A549 treated with AZD2906 at 1 μM for 4 hours (cell line): Measurements from ENCODE around the gene KLF7. TPM values are rescaled to one million over a fixed set of nuclear protein-coding genes. Genes with fewer than 3 reads are reported as not detected.

Source experiments
- total RNA-seq: library from RNA; stranded (reverse); fragments of 200-300 nt; extraction: Qiagen RNA extraction; gene quantifications from 5 replicates; pipeline ENCODE4 v1.2.3, GENCODE V29; 2022

Gene KLF7
- 20.2 to 28.9 TPM (median 28.8 TPM) in 5 replicates for total RNA-seq

GRCh38 chr2:207165121-207166038, at the start of gene KLF7:
Gene KLF7 (minus strand): TSS chr2:207165948. CDS start chr2:207165568, 380 bp downstream.

Other genes starting within 250 kb of the KLF7 start
- 0.05 to 0.11 TPM (median 0.09 TPM) in 4 of 5 replicates, not detected in the other for gene CPO, start 226.4 kb downstream of the KLF7 start, total RNA-seq